BLaER1 treated with 17β-estradiol and CSF1 and Interleukin-3, amounts not matched to agents 10 nM and 100 nM (cell line): ENCODE results near the gene USP28.

ENCODE experiments used
- H3K27ac ChIP-seq, 11 experiments: shearing (Covaris generic); formaldehyde crosslinking; 2 replicates each; pipeline ENCODE4 v1.8.1; 2022
- H3K27me3 ChIP-seq, 11 experiments: shearing (Covaris generic); formaldehyde crosslinking; 2 replicates each; pipeline ENCODE4 v1.8.1; 2022
- H3K36me3 ChIP-seq, 11 experiments: shearing (Covaris generic); formaldehyde crosslinking; 2 replicates each; pipeline ENCODE4 v1.8.1; 2022
- H3K4me1 ChIP-seq, 10 experiments: shearing (Covaris generic); formaldehyde crosslinking; 2 replicates each; pipeline ENCODE4 v1.8.1; 2022
- H3K4me2 ChIP-seq, 11 experiments: shearing (Covaris generic); formaldehyde crosslinking; 2 replicates each; pipeline ENCODE4 v1.8.1; 2022
- H3K4me3 ChIP-seq, 10 experiments: shearing (Covaris generic); formaldehyde crosslinking; 2 replicates each; pipeline ENCODE4 v1.8.1; 2022
- H3K9ac ChIP-seq, 11 experiments: shearing (Covaris generic); formaldehyde crosslinking; 2 replicates each; pipeline ENCODE4 v1.8.1; 2022
- H3K9me3 ChIP-seq, 11 experiments: shearing (Covaris generic); formaldehyde crosslinking; replicated peaks in 1 of 11; 2 replicates each; pipeline ENCODE4 v1.8.1; 2022
- H4K20me1 ChIP-seq, 11 experiments: shearing (Covaris generic); formaldehyde crosslinking; 2 replicates each; pipeline ENCODE4 v1.8.1; 2022
- Cebpa-rat ChIP-seq, 11 experiments: shearing (Covaris generic); IDR thresholded peaks; 2 replicates each; pipeline ENCODE4 v1.8.1; 2022

The USP28 gene

GRCh38 chr11:113752932-113753331 is 122.4 kb downstream of the USP28 start:
- Histone ChIP-seq H3K4me2 (no peak overlapping the region), H4K20me1 (no peaks in the 10 kb centered on the region), H3K9me3 (peaks cover 0 to 21% (median 15%) of the 10 kb centered on the region in 11 experiments; a peak in 16 of 22 replicates), H3K27me3 (no peaks in the 10 kb centered on the region), H3K27ac (no peak overlapping the region), H3K4me1 (no peaks in the 10 kb centered on the region), H3K4me3 (no peak overlapping the region), H3K36me3 (peaks cover 66 to 99% (median 81%) of the 10 kb centered on the region in 11 experiments), H3K9ac (no peak overlapping the region)
- TF ChIP-seq Cebpa-rat (IDR thresholded peaks at IDR 0.05), result 0 out of 22 replicates have a peak, but pooled peaks of 1 of the 11 experiments have one; percentile 5
